ENCODE measurements around the gene EPHA1. TPM values are rescaled to one million over a fixed set of nuclear protein-coding genes. Genes with fewer than 3 reads are reported as not detected.

EPHA1 gene
- total RNA-seq, 4 donors from 2014 or later: 0.17 to 0.23 TPM; not detected in 2

DNA sequence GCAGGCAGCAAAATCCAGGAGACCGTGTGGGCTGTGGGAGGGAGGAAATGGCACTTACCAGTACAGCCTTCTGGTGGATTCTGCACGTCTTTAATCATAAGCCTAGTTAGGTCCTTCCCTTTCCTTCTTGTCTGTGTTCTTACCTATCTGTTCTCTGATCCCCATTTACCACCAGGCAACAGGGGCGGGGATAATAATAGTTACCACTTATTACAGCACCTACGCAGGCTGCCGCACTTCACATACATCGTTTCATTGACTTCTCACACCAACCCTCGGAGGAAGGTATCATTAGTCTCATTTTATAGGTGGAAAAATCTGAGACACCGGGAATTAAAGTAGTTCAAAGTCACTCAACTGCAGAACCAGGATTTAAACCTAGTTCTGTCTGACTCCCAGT, 4.5 kb upstream of the EPHA1 start:
- intact Hi-C loops (cut with DNase I): loop anchor here (10.0 kb wide), 1 partner anchor 48 kb away; the partner anchor contains the start of gene FAM131B
- no peak overlapping the region for H3K27ac ChIP-seq (replicated peaks in 1 of 4)
- H3K36me3 ChIP-seq: no peaks in the 10 kb centered on the region
- H3K4me3 ChIP-seq: no peak overlapping the region
- H3K9me3 ChIP-seq: no peaks in the 10 kb centered on the region
- peaks cover 12 to 32% (median 25%) of the 10 kb centered on the region in 4 donors for H3K4me1 ChIP-seq
- H3K27me3 ChIP-seq: no peaks in the 10 kb centered on the region
- no peak for TF ChIP-seq EP300 (IDR thresholded peaks at IDR 0.05)
- TF ChIP-seq, protein P1, sequence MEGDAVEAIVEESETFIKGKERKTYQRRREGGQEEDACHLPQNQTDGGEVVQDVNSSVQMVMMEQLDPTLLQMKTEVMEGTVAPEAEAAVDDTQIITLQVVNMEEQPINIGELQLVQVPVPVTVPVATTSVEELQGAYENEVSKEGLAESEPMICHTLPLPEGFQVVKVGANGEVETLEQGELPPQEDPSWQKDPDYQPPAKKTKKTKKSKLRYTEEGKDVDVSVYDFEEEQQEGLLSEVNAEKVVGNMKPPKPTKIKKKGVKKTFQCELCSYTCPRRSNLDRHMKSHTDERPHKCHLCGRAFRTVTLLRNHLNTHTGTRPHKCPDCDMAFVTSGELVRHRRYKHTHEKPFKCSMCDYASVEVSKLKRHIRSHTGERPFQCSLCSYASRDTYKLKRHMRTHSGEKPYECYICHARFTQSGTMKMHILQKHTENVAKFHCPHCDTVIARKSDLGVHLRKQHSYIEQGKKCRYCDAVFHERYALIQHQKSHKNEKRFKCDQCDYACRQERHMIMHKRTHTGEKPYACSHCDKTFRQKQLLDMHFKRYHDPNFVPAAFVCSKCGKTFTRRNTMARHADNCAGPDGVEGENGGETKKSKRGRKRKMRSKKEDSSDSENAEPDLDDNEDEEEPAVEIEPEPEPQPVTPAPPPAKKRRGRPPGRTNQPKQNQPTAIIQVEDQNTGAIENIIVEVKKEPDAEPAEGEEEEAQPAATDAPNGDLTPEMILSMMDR (IDR thresholded peaks at IDR 0.05): no peak
- TF ChIP-seq POLR2A (IDR thresholded peaks at IDR 0.05; ENCODE audit: low read depth): no peak
- TF ChIP-seq POLR2AphosphoS5 (IDR thresholded peaks at IDR 0.05): no peak
- WGBS: 89% methylated on average over 8 of the region's 8 CpGs
- no peak for DNase-seq (ENCODE audit: extremely low spot score)

DNA sequence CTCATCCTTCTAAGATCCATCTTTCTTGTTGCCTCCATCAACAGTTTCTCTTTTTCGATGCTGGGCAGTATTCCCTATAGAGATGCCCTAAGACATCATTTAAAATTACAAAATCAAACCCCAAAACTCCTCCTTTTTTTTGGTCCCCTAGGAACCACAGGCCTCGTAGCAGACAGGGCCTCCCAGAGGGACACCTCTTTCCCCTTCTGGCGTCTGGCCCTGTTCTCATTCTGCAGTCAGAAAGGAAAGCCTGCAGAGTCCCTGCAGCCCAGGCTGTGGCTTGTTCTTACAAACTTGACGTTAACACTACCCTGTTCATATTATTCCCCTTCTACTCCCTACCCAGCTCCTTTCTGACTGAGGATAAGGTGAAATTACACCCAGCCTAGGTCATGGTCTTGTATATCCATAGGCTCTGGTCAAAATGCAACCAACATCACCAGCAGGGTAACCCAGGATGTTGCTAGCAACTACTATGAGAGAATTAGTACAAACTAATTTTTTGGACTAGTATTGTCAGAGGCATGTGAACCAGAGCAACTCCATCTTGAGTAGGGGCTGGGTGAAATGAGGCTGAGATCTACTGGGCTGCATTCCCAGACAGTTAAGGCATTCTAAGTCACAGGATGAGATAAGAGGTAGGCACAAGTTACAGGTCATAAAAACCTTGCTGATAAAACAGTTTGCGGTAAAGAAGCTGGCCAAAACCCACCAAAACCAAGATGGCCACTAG, 3.5 kb upstream of the EPHA1 start:
- Histone ChIP-seq H3K27ac (replicated peaks in 1 of 4) (no peak overlapping the region), H3K36me3 (no peaks in the 10 kb centered on the region), H3K27me3 (no peaks in the 10 kb centered on the region), H3K9me3 (no peaks in the 10 kb centered on the region), H3K4me3 (no peak overlapping the region), H3K4me1 (peaks cover 12 to 42% (median 29%) of the 10 kb centered on the region in 4 donors)
- intact Hi-C loops (cut with DNase I): loop anchor here (10.0 kb wide), 1 partner anchor 47 kb away; the partner anchor contains the start of gene FAM131B
- TF ChIP-seq, protein P1 (IDR thresholded peaks at IDR 0.05): no peak
- TF ChIP-seq POLR2AphosphoS5 (IDR thresholded peaks at IDR 0.05): no peak
- no peak for DNase-seq (ENCODE audit: extremely low spot score)
- WGBS: 77% methylated on average over 5 of the region's 5 CpGs

DNA sequence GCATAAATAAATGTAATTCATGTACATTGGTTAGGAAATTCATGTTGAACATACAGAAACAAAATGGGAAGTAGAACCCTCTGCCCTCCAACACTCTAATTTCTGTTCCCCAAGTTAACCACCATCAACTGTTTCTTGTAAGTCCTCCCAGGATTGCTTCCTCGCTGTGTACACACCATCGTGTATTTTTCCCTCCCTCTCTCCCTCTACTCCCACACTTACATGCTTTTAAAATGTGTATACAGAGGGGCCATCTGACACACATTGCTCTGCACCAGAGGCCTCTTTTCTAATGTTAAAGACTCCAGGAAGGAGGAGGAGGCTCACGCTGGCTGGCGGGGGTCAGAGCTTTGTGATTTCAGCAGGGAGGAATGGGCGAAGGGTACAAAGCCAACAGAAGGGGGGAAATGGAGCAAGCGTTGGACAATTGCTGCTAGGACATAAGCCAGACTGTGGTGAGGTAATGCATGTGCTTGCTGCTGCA, 1.9 kb upstream of the EPHA1 start:
- Histone ChIP-seq H3K27me3 (no peaks in the 10 kb centered on the region), H3K4me3 (no peak overlapping the region), H3K9me3 (no peaks in the 10 kb centered on the region), H3K27ac (replicated peaks in 1 of 4) (no peak overlapping the region), H3K36me3 (no peaks in the 10 kb centered on the region), H3K4me1 (peaks cover 12 to 46% (median 34%) of the 10 kb centered on the region in 4 donors)
- DNase-seq (ENCODE audit: extremely low spot score): no peak
- intact Hi-C loops (cut with DNase I): loop anchor here (10.0 kb wide), 1 partner anchor 46 kb away; the partner anchor contains the start of gene FAM131B
- TF ChIP-seq POLR2AphosphoS5 (IDR thresholded peaks at IDR 0.05) (no peak), POLR2A (IDR thresholded peaks at IDR 0.05; ENCODE audit: low read depth) (no peak), EP300 (IDR thresholded peaks at IDR 0.05) (no peak)
- TF ChIP-seq, protein P1 (IDR thresholded peaks at IDR 0.05): no peak
- WGBS: 21% methylated on average over 6 of the region's 6 CpGs

DNA sequence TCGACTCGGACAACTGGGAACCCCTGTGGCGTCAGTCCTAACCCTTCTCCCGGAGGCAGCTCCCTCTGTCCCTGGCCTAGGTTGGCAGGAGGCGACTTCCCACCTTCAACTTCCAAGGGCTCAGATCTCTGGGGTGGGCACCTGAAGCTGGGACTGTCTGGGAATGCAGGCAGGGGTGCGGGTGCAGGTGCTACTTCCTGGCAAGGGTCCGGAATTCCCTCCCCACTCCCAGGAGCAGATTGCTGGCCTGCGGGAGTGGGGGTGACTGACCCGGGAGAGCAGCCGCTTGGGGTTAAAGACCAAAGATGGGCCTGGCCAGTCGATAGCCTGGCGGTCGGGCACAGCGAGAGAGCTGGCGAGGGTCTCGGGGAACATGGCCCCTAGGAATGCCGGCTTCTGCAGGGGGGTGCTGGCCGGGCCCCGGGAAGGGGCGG, 387 bp downstream of the EPHA1 start:
- no peak for DNase-seq (ENCODE audit: extremely low spot score)
- Histone ChIP-seq H3K36me3 (no peaks in the 10 kb centered on the region), H3K27ac (replicated peaks in 1 of 4) (no peak overlapping the region), H3K4me3 (peak overlapping the region; percentile 4 to 40 (median 24)), H3K27me3 (no peaks in the 10 kb centered on the region), H3K4me1 (peaks cover 16 to 46% (median 42%) of the 10 kb centered on the region in 4 donors), H3K9me3 (no peaks in the 10 kb centered on the region)
- WGBS: 23% methylated on average over 11 of the region's 20 CpGs
- TF ChIP-seq POLR2A (IDR thresholded peaks at IDR 0.05; ENCODE audit: low read depth): no peak
- intact Hi-C loops (cut with DNase I): no loop called here
